Measurements from ENCODE around the gene TPBGL. TPM values are rescaled to one million over a fixed set of nuclear protein-coding genes. Genes with fewer than 3 reads are reported as not detected.
A peak's percentile ranks its signal among the peaks of the same experiment; 100 is the strongest.

The TPBGL gene
- total and polyA plus RNA-seq, 5 donors = 0.05 to 0.25 (median 0.09) TPM; not detected in 1

DNA sequence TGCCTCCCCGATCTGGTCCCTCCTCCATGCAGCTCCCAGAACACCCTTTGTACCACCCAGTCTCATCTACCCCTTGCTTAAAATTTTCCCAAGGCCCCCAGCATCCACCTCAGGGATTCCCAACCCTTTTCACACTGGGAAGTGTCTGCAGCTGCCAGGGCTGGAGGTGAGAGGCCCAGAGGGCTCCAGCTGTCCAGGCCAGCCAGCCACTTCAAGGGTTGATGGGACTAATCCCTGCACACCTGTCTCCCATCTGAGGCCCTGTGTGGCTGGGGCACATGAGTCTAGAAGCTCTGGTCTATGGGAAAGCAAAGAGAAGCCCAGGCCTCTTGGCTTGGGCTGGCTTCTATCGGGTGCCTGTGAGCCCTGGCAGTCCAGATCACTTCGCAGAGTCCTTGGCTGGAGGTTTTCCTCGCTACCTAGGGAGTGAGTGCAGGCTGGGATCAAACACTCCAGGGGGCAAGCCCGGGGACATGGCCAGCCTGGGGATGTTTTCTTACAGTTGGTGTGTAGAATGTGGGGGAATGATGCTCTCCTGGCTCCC is 41.1 kb upstream of the TPBGL start:
- Histone ChIP-seq H3K27me3 (ENCODE audit: control insufficient read depth, insufficient read depth) (no peaks in the 10 kb centered on the region), H3K9me3 (ENCODE audit: control insufficient read depth, low read length) (no peaks in the 10 kb centered on the region), H3K27ac (ENCODE audit: low read length) (no peak overlapping the region), H3K4me1 (ENCODE audit: control insufficient read depth, insufficient read depth, low read length) (peaks cover 4% of the 10 kb centered on the region), H3K4me3 (ENCODE audit: low read length) (no peak overlapping the region)
- 73% methylated on average over 5 of the region's 5 CpGs for WGBS
- intact Hi-C loops (cut with DNase I) = no loop called here
- ATAC-seq = no peak
- no peak for DNase-seq

GRCh38 chr11:75200051-75200450 is 40.5 kb upstream of the TPBGL start:
- H3K27me3 ChIP-seq (ENCODE audit: control insufficient read depth, insufficient read depth) = no peaks in the 10 kb centered on the region
- WGBS = 45% methylated on average over 10 of the region's 10 CpGs
- H3K4me1 ChIP-seq (ENCODE audit: control insufficient read depth, insufficient read depth, low read length) = peaks cover under 1% of the 10 kb centered on the region
- peak; percentile 51 to 86 (median 86) for DNase-seq
- H3K9me3 ChIP-seq (ENCODE audit: control insufficient read depth, low read length) = no peaks in the 10 kb centered on the region
- intact Hi-C loops (cut with DNase I) = no loop called here
- ATAC-seq = no peak
- no peak overlapping the region for H3K27ac ChIP-seq (ENCODE audit: low read length)
- no peak overlapping the region for H3K4me3 ChIP-seq (ENCODE audit: low read length)

DNA sequence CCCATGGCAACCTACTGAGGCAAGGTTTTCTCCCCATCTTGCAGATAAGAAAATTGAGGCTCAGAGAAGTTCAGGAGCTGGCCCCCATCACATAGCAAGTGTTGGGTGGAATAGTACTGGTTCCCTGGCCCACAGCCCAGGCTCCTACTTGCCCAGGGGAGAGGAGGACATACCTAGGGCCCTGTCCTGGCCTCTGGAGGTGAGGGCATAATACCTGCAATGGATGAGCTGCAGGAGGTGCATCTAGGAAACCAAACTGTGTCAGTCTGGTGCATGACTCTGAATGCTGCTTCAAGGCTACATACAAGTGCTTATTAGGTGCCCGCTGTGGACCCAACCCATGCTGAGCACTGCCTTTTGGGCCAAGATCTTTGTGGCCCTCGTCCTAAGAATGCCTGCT is 40.0 kb upstream of the TPBGL start:
- ATAC-seq (no peak), DNase-seq (no peak)
- WGBS = 92% methylated on average over 2 of the region's 2 CpGs
- no peaks in the 10 kb centered on the region for H3K27me3 ChIP-seq (ENCODE audit: control insufficient read depth, insufficient read depth)
- H3K4me3 ChIP-seq (ENCODE audit: low read length) = no peak overlapping the region
- intact Hi-C loops (cut with DNase I) = no loop called here
- H3K4me1 ChIP-seq (ENCODE audit: control insufficient read depth, insufficient read depth, low read length) = no peaks in the 10 kb centered on the region
- no peak overlapping the region for H3K27ac ChIP-seq (ENCODE audit: low read length)
- no peaks in the 10 kb centered on the region for H3K9me3 ChIP-seq (ENCODE audit: control insufficient read depth, low read length)

- no peak overlapping the region for H3K4me3 ChIP-seq (ENCODE audit: low read length)
- ATAC-seq (no peak), DNase-seq (no peak)
- no peaks in the 10 kb centered on the region for H3K4me1 ChIP-seq (ENCODE audit: control insufficient read depth, insufficient read depth, low read length)
- no peaks in the 10 kb centered on the region for H3K9me3 ChIP-seq (ENCODE audit: control insufficient read depth, low read length)
- no peak overlapping the region for H3K27ac ChIP-seq (ENCODE audit: low read length)
- WGBS = 75% methylated on average over 3 of the region's 3 CpGs
- intact Hi-C loops (cut with DNase I) = no loop called here
- H3K27me3 ChIP-seq (ENCODE audit: control insufficient read depth, insufficient read depth) = no peaks in the 10 kb centered on the region
These were observed 38.8 kb upstream of the TPBGL start for GRCh38 chr11:75201771-75202170.

DNA sequence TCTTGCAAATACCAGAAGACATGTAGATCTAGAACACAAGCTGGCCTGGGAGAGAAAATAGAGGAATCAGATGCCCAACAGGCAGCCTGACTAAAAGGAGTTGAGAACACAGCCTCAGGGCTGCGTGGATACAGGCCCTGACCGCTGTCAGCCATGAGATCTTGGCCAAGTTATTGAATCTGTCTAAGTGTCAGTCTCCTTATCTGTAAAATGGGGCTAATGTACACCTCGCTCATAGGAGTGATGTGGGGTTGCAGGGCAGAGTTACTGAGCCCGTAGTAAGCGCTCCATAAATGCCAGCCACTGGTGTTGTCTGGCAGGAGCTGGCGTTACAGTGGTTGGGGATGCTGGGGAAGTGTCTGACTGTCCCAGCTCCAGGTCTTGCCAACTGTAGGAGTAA is 38.4 kb upstream of the TPBGL start:
- Histone ChIP-seq H3K27me3 (ENCODE audit: control insufficient read depth, insufficient read depth) (no peaks in the 10 kb centered on the region), H3K4me1 (ENCODE audit: control insufficient read depth, insufficient read depth, low read length) (no peaks in the 10 kb centered on the region), H3K9me3 (ENCODE audit: control insufficient read depth, low read length) (no peaks in the 10 kb centered on the region), H3K27ac (ENCODE audit: low read length) (no peak overlapping the region), H3K4me3 (ENCODE audit: low read length) (no peak overlapping the region)
- intact Hi-C loops (cut with DNase I) = no loop called here
- WGBS = 91% methylated on average over 6 of the region's 6 CpGs
- ATAC-seq (no peak), DNase-seq (no peak)

GRCh38 chr11:75203138-75203537 is 37.4 kb upstream of the TPBGL start:
- DNase-seq = no peak
- 87% methylated on average over 13 of the region's 13 CpGs for WGBS
- Histone ChIP-seq H3K27ac (ENCODE audit: low read length) (no peak overlapping the region), H3K4me3 (ENCODE audit: low read length) (no peak overlapping the region), H3K9me3 (ENCODE audit: control insufficient read depth, low read length) (no peaks in the 10 kb centered on the region), H3K27me3 (ENCODE audit: control insufficient read depth, insufficient read depth) (no peaks in the 10 kb centered on the region), H3K4me1 (ENCODE audit: control insufficient read depth, insufficient read depth, low read length) (no peaks in the 10 kb centered on the region)
- no peak for ATAC-seq
- intact Hi-C loops (cut with DNase I) = no loop called here

- intact Hi-C loops (cut with DNase I) = loop anchor here in 3 of 4 donors (2.0 kb wide), 2 partner anchors 59 to 63 kb away; no protein-coding TSS in a partner anchor
- DNase-seq (no peak), ATAC-seq (no peak)
- Histone ChIP-seq H3K27ac (ENCODE audit: low read length) (no peak overlapping the region), H3K4me3 (ENCODE audit: low read length) (no peak overlapping the region), H3K4me1 (ENCODE audit: control insufficient read depth, insufficient read depth, low read length) (no peaks in the 10 kb centered on the region), H3K27me3 (ENCODE audit: control insufficient read depth, insufficient read depth) (no peaks in the 10 kb centered on the region), H3K9me3 (ENCODE audit: control insufficient read depth, low read length) (no peaks in the 10 kb centered on the region)
- WGBS = 96% methylated on average over 2 of the region's 2 CpGs
These were observed 36.9 kb upstream of the TPBGL start for GRCh38 chr11:75203641-75204011.

GRCh38 chr11:75204012-75204674 is 36.4 kb upstream of the TPBGL start:
- 81% methylated on average over 10 of the region's 10 CpGs for WGBS
- ATAC-seq = peak in 1 of 2 donors; percentile 12

DNA sequence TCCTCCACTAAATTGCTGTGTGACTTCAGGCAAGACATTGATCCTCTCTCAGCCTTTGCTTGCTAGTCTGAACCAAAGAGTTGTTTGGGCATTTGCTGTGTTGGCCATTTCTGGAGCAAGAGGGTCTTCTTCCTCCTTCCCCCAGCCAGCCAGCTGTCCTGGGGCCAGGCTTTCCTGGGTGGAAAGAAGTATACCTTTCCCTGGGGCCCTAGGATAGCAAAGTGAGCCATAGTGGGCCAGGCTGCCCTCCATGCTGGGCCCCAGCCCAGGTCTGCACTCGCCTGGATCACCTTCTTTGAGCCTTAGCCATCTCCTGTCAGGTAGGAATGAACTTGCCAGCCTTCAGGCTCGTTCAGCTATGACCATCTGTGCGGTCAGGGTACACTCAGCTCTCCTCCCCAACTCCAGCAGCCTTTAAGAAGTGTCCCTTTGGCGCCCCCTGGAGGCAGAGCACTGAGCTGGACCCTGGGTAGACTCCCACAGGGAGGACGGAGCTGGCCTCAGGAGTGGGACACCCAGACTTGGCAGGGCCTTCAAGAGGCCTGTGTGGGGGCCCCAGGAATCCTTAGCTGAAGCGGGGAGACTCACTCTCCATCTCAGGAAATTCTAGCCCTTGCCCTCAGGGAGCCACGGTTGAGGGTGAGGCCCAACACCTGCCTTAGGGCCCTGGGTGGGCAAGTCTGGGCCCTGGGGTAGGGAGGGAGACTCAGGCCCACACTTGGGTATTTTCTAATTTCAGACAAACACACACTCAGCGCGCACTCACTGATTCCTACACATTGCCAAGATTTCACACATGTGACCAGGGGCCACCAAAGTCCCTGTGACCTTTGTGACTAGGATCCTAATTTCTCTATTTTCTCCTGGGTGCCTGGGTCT is 35.6 kb upstream of the TPBGL start:
- ATAC-seq (peak; percentile 91 to 93), DNase-seq (peak; percentile 89 to 97 (median 95))
- intact Hi-C loops (cut with DNase I) = loop anchor here (1.0 to 5.0 kb wide), 4 partner anchors 37 to 64 kb away; partner anchors contain the start of gene TPBGL (in 1 of the 4)
- Histone ChIP-seq H3K27me3 (ENCODE audit: control insufficient read depth, insufficient read depth) (no peaks in the 10 kb centered on the region), H3K9me3 (ENCODE audit: control insufficient read depth, low read length) (no peaks in the 10 kb centered on the region), H3K4me3 (ENCODE audit: low read length) (no peak overlapping the region), H3K27ac (ENCODE audit: low read length) (no peak overlapping the region), H3K4me1 (ENCODE audit: control insufficient read depth, insufficient read depth, low read length) (no peaks in the 10 kb centered on the region)
- WGBS = 27% methylated on average over 9 of the region's 9 CpGs

More at GRCh38 chr11:75204012-75204674, 36.4 kb upstream of the TPBGL start:
- Histone ChIP-seq H3K27me3 (ENCODE audit: control insufficient read depth, insufficient read depth) (no peaks in the 10 kb centered on the region), H3K27ac (ENCODE audit: low read length) (no peak overlapping the region), H3K4me1 (ENCODE audit: control insufficient read depth, insufficient read depth, low read length) (no peaks in the 10 kb centered on the region), H3K4me3 (ENCODE audit: low read length) (no peak overlapping the region), H3K9me3 (ENCODE audit: control insufficient read depth, low read length) (no peaks in the 10 kb centered on the region)
- intact Hi-C loops (cut with DNase I) = loop anchor here in 3 of 4 donors (2.0 kb wide), 2 partner anchors 59 to 63 kb away; no protein-coding TSS in a partner anchor
- no peak for DNase-seq

DNA sequence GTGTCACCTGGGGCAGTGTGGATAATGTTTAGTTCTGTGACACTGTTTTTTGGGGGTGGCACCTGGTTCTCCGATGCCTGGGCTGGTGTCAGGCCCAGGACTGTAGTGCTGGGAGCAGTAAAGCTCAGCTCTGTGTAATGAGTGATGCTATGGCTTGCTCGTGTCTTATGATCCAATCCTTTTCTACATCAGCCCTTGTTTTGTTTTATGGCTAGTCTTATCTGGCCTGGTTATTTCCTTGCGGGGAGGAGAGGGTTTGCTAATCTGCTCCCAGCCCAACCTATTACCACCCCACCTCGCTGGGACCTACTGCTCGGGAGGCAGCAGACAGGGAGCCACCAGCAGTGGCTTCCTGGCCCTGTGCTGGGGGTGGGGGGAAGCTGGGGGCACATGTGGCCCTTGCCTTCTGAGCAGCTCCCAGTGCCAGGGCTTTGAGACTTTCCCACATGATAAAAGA is 35.0 kb upstream of the TPBGL start:
- Histone ChIP-seq H3K4me3 (ENCODE audit: low read length) (no peak overlapping the region), H3K27ac (ENCODE audit: low read length) (no peak overlapping the region), H3K27me3 (ENCODE audit: control insufficient read depth, insufficient read depth) (no peaks in the 10 kb centered on the region), H3K9me3 (ENCODE audit: control insufficient read depth, low read length) (no peaks in the 10 kb centered on the region), H3K4me1 (ENCODE audit: control insufficient read depth, insufficient read depth, low read length) (no peaks in the 10 kb centered on the region)
- intact Hi-C loops (cut with DNase I) = loop anchor here (1.0 to 5.0 kb wide), 4 partner anchors 37 to 65 kb away; partner anchors contain the start of gene TPBGL (in 1 of the 4)
- 78% methylated on average over 5 of the region's 5 CpGs for WGBS
- no peak for ATAC-seq
- no peak for DNase-seq

DNA sequence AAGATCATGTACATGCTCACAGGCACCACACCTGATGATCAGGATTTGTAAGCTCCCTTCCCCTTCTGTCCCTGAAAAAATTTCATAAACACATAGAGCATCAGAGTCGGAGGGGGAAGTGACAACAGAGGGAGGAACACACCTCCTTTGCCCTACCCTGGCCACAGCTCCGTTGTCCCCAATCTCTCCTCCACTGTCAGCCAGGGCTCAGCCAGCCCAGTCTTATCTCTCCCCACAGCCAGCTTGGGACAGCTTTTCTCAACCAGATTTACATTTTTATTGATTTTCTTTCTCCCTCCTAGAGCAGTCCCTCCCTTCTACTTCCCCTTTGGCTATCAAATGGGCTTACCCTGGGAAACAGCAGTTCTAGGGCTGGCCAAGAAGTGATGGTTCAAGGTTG is 32.1 kb upstream of the TPBGL start:
- WGBS = 27% methylated on average over 2 of the region's 2 CpGs
- intact Hi-C loops (cut with DNase I) = loop anchor here in 1 of 4 donors (5.0 kb wide), 1 partner anchor 34 kb away; the partner anchor contains the start of gene TPBGL
- no peak overlapping the region for H3K4me3 ChIP-seq (ENCODE audit: low read length)
- DNase-seq = no peak
- no peak for ATAC-seq
- H3K27me3 ChIP-seq (ENCODE audit: control insufficient read depth, insufficient read depth) = no peaks in the 10 kb centered on the region
- H3K9me3 ChIP-seq (ENCODE audit: control insufficient read depth, low read length) = no peaks in the 10 kb centered on the region
- no peak overlapping the region for H3K27ac ChIP-seq (ENCODE audit: low read length)
- H3K4me1 ChIP-seq (ENCODE audit: control insufficient read depth, insufficient read depth, low read length) = no peaks in the 10 kb centered on the region
